Panc1 (cell line): ENCODE measurements around the gene TBX1. TPM values are rescaled to one million over a fixed set of nuclear protein-coding genes. Genes with fewer than 3 reads are reported as not detected.
A peak's percentile ranks its signal among the peaks of the same experiment; 100 is the strongest.

Experiments used
- ATAC-seq: fragments of 200-7000 bp; cut with Tn5 transposase; 2 replicates; pipeline ENCODE4 v1.9.1; 2020; ENCODE audit warnings: mild to moderate bottlenecking, moderate library complexity
- Bru-seq: library from RNA; stranded (reverse); fragments of 400-500 nt; gene quantifications from one replicate; lab custom pipeline; 2021; lab: Mats Ljungman, UMichigan
- BruChase-seq, 2 experiments: library from RNA; stranded (reverse); fragments of 400-500 nt; gene quantifications; one replicate each; lab custom pipeline; 2021; lab: Mats Ljungman, UMichigan
- BruUV-seq: library from RNA; stranded (reverse); fragments of 400-500 nt; replicated peaks from 2 replicates; lab custom pipeline; 2021; lab: Mats Ljungman, UMichigan
- CTCF ChIA-PET: fragments of 300-600 bp; sonication (Branson Sonifier 250); formaldehyde crosslinking; loops from one replicate; lab custom pipeline; 2022; ENCODE audit warnings: antibody characterized with exemption; lab: Charles Lee
- POLR2A ChIA-PET: fragments of 300-600 bp; sonication (Branson Sonifier 250); formaldehyde crosslinking; loops from one replicate; lab custom pipeline; 2022; ENCODE audit warnings: antibody characterized with exemption; lab: Charles Lee
- DNase-seq: peaks from one replicate; pipeline ENCODE4 v3.0.0-alpha.2; 2010; ENCODE audit warnings: low read depth, low spot score
- H3K27ac ChIP-seq: 2 replicates; pipeline ENCODE4 v1.5.1; 2011; ENCODE audit warnings: mild to moderate bottlenecking, low read length, inconsistent platforms
- H3K27me3 ChIP-seq: fragments of 200-500 bp; sonication (Bioruptor generic); 2 replicates; pipeline ENCODE4 v1.6.0; 2014; ENCODE audit warnings: low read length, inconsistent platforms; ENCODE audit not compliant: control insufficient read depth, insufficient read depth
- H3K36me3 ChIP-seq: fragments of 200-500 bp; sonication (Bioruptor generic); 2 replicates; pipeline ENCODE4 v1.5.1; 2014; ENCODE audit warnings: inconsistent platforms, mild to moderate bottlenecking, low read length, moderate library complexity; ENCODE audit not compliant: control insufficient read depth, insufficient read depth
- H3K4me1 ChIP-seq: 2 replicates; pipeline ENCODE4 v1.5.1; 2011; ENCODE audit warnings: inconsistent platforms, mild to moderate bottlenecking, low read length, moderate library complexity; ENCODE audit not compliant: control insufficient read depth, insufficient read depth
- H3K4me3 ChIP-seq, 2 experiments: 2 replicates each; pipeline ENCODE4 v1.5.1; 2011 to 2012; ENCODE audit warnings: low read depth in 2 of 2, low read length in 2 of 2, mild to moderate bottlenecking in 2 of 2, inconsistent platforms in 1 of 2, moderate library complexity in 1 of 2
- H3K9me3 ChIP-seq: fragments of 200-500 bp; sonication (Bioruptor generic); 2 replicates; pipeline ENCODE4 v1.5.1; 2014; ENCODE audit warnings: low read depth, mild to moderate bottlenecking, inconsistent platforms, low read length, moderate library complexity; ENCODE audit not compliant: control insufficient read depth, insufficient read depth
- CTCF ChIP-seq: fragments of 450-650 bp; IDR thresholded peaks from 2 replicates; pipeline ENCODE4 v1.5.1; 2017; ENCODE audit warnings: mild to moderate bottlenecking
- POLR2AphosphoS5 ChIP-seq: IDR thresholded peaks from 2 replicates; pipeline ENCODE4 v1.6.1; 2012; ENCODE audit warnings: mild to moderate bottlenecking, low read depth, low read length, moderate library complexity
- REST ChIP-seq, 2 experiments: IDR thresholded peaks; 2 replicates each; pipeline ENCODE4 v1.6.1; 2011 to 2012; ENCODE audit warnings: low read depth in 2 of 2, control low read depth in 1 of 2, low read length in 1 of 2, mild to moderate bottlenecking in 1 of 2, moderate library complexity in 1 of 2; ENCODE audit not compliant: insufficient read depth in 1 of 2
- in situ Hi-C: cut with HindIII; loops from 2 replicates; pipeline ENCODE4 v1.10.0; 2016; ENCODE audit warnings: low sequenced_read_pairs, low pct_unique_long_range_greater_than_20kb
- intact Hi-C: fragments of 100-400 bp; cut with micrococcal nuclease; formaldehyde crosslinking; loops from one replicate; pipeline ENCODE4 v1.10.0; 2022; ENCODE audit not compliant: unreplicated experiment
- long read RNA-seq: library from polyadenylated mRNA; unstranded; transcript quantifications from one replicate; pipeline ENCODE4 v2.0.0, GENCODE V29; 2021; ENCODE audit not compliant: unreplicated experiment
- polyA plus RNA-seq: library from polyadenylated mRNA; unstranded; fragments of >200 nt; gene quantifications from one replicate; pipeline ENCODE4 v1.2.1, GENCODE V29; 2012; ENCODE audit warnings: missing spikeins; ENCODE audit not compliant: insufficient read length
- total RNA-seq: library from RNA; stranded (reverse); gene quantifications from one replicate; pipeline ENCODE4 v1.2.1, GENCODE V29; 2021; ENCODE audit not compliant: unreplicated experiment

TBX1 gene
- 91.7 TPM for total RNA-seq
- 102 TPM for polyA plus RNA-seq
- percentile 63 among the genes with signal in this experiment for Bru-seq, nascent RNA
- BruChase-seq, experiment 1, labeled RNA remaining after a 2-hour chase = percentile 73 among the genes with signal in this experiment
- percentile 72 among the genes with signal in this experiment for BruChase-seq, experiment 2, labeled RNA remaining after a 6-hour chase
- long read RNA-seq, transcript TBX1-206 (7 exons, 2,003 nt) = major isoform, 25 of 137 reads
- long read RNA-seq, partial matches to known transcripts = 21 of 137 reads
- long read RNA-seq, other reads (novel, unspliced or antisense) = 90 of 137 reads

- TF ChIP-seq POLR2AphosphoS5 = 0 out of 2 replicates have a peak, but pooled peaks have one; percentile 38
- TF ChIP-seq REST (IDR thresholded peaks at IDR 0.05; ENCODE audit: insufficient read depth in 1 of 2, low read depth in 2 of 2, low read length in 1 of 2) = no peak
- no peak for DNase-seq
- Histone ChIP-seq H3K27ac (peak within 1 kb of the TSS; percentile 99), H3K36me3 (no peaks in the 10 kb centered on the region), H3K4me1 (peaks cover 27% of the 10 kb centered on the region), H3K4me3 (peak within 1 kb of the TSS; percentile 58 to 71), H3K27me3 (no peaks in the 10 kb centered on the region), H3K9me3 (no peaks in the 10 kb centered on the region)
- intact Hi-C loops = no loop called here
- no peak for ATAC-seq
- CTCF ChIA-PET = no interaction called here
- POLR2A ChIA-PET = no interaction called here
- TSS peak; percentile 96 for BruUV-seq
- in situ Hi-C loops = no loop called here
Observed at GRCh38 chr22:19760058-19760950, at the start of gene TBX1. Gene TBX1, plus strand, starts transcription at chr22:19760778. Its CDS starts 66 bp downstream, at chr22:19760844.

GRCh38 chr22:19713245-19713644 lies 47.3 kb upstream of the TBX1 start:
- H3K4me1 ChIP-seq = no peaks in the 10 kb centered on the region
- no TSS peak for BruUV-seq
- no peak for TF ChIP-seq CTCF
- no peak for TF ChIP-seq REST (IDR thresholded peaks at IDR 0.05; ENCODE audit: insufficient read depth in 1 of 2, low read depth in 2 of 2, low read length in 1 of 2)
- DNase-seq = no peak
- H3K9me3 ChIP-seq = no peaks in the 10 kb centered on the region
- no peaks in the 10 kb centered on the region for H3K27me3 ChIP-seq
- H3K4me3 ChIP-seq = no peak overlapping the region
- no peak overlapping the region for H3K27ac ChIP-seq
- POLR2A ChIA-PET = no interaction called here
- H3K36me3 ChIP-seq = no peaks in the 10 kb centered on the region
- ATAC-seq = no peak
- CTCF ChIA-PET = no interaction called here
- intact Hi-C loops = no loop called here
- in situ Hi-C loops = no loop called here
